ENCODE measurements around the gene DSTN. TPM values are rescaled to one million over a fixed set of nuclear protein-coding genes. Genes with fewer than 3 reads are reported as not detected.
A peak's percentile ranks its signal among the peaks of the same experiment; 100 is the strongest.

The DSTN gene
- total and polyA plus RNA-seq, 4 donors = 174 to 405 (median 314) TPM

GRCh38 chr20:17640146-17640874, 70.4 kb downstream of the DSTN start:
- DNase-seq (ENCODE audit: low read depth in 4 of 6, low spot score in 6 of 6) = no peak
- Histone ChIP-seq H3K9me3 (ENCODE audit: control insufficient read depth, insufficient read depth, low read length) (no peaks in the 10 kb centered on the region), H3K27ac (ENCODE audit: low read depth, low read length) (no peak overlapping the region), H3K4me3 (ENCODE audit: low read depth, low read length) (no peak overlapping the region), H3K27me3 (ENCODE audit: control insufficient read depth, insufficient read depth, low read length) (no peaks in the 10 kb centered on the region), H3K4me1 (ENCODE audit: control insufficient read depth, insufficient read depth, low read length) (peaks cover 85% of the 10 kb centered on the region), H3K36me3 (ENCODE audit: control insufficient read depth, insufficient read depth, low read length) (peaks cover 49% of the 10 kb centered on the region)
- WGBS (ENCODE audit: insufficient coverage) = 81% methylated on average over 10 of the region's 12 CpGs

- whole genome bisulfite sequencing (ENCODE audit: insufficient coverage) = 86% methylated on average over 14 of the region's 14 CpGs
- DNase-seq (ENCODE audit: low read depth in 4 of 6, low spot score in 6 of 6) = no peak
- Histone ChIP-seq H3K36me3 (ENCODE audit: control insufficient read depth, insufficient read depth, low read length) (peaks cover 44% of the 10 kb centered on the region), H3K27me3 (ENCODE audit: control insufficient read depth, insufficient read depth, low read length) (no peaks in the 10 kb centered on the region), H3K27ac (ENCODE audit: low read depth, low read length) (no peak overlapping the region), H3K4me1 (ENCODE audit: control insufficient read depth, insufficient read depth, low read length) (peaks cover 85% of the 10 kb centered on the region), H3K4me3 (ENCODE audit: low read depth, low read length) (no peak overlapping the region), H3K9me3 (ENCODE audit: control insufficient read depth, insufficient read depth, low read length) (no peaks in the 10 kb centered on the region)
Measured at GRCh38 chr20:17640875-17641378, 71.1 kb downstream of the DSTN start.

GRCh38 chr20:17641520-17641964, 71.7 kb downstream of the DSTN start:
- Histone ChIP-seq H3K27ac (ENCODE audit: low read depth, low read length) (no peak overlapping the region), H3K4me1 (ENCODE audit: control insufficient read depth, insufficient read depth, low read length) (peaks cover 85% of the 10 kb centered on the region), H3K4me3 (ENCODE audit: low read depth, low read length) (no peak overlapping the region), H3K9me3 (ENCODE audit: control insufficient read depth, insufficient read depth, low read length) (no peaks in the 10 kb centered on the region), H3K36me3 (ENCODE audit: control insufficient read depth, insufficient read depth, low read length) (peaks cover 39% of the 10 kb centered on the region), H3K27me3 (ENCODE audit: control insufficient read depth, insufficient read depth, low read length) (no peaks in the 10 kb centered on the region)
- DNase-seq (ENCODE audit: low read depth in 4 of 6, low spot score in 6 of 6) = no peak
- 88% methylated on average over 18 of the region's 18 CpGs for WGBS (ENCODE audit: insufficient coverage)

- Histone ChIP-seq H3K9me3 (ENCODE audit: control insufficient read depth, insufficient read depth, low read length) (no peaks in the 10 kb centered on the region), H3K4me3 (ENCODE audit: low read depth, low read length) (no peak overlapping the region), H3K27ac (ENCODE audit: low read depth, low read length) (no peak overlapping the region), H3K36me3 (ENCODE audit: control insufficient read depth, insufficient read depth, low read length) (peaks cover 35% of the 10 kb centered on the region), H3K27me3 (ENCODE audit: control insufficient read depth, insufficient read depth, low read length) (no peaks in the 10 kb centered on the region), H3K4me1 (ENCODE audit: control insufficient read depth, insufficient read depth, low read length) (peaks cover 85% of the 10 kb centered on the region)
- WGBS (ENCODE audit: insufficient coverage) = 76% methylated on average over 11 of the region's 11 CpGs
- no peak for DNase-seq (ENCODE audit: low read depth in 4 of 6, low spot score in 6 of 6)
Measured at GRCh38 chr20:17641993-17642392, 72.1 kb downstream of the DSTN start.

GRCh38 chr20:17642404-17643269, 72.8 kb downstream of the DSTN start:
- H3K4me3 ChIP-seq (ENCODE audit: low read depth, low read length) = no peak overlapping the region
- no peak for DNase-seq (ENCODE audit: low read depth in 4 of 6, low spot score in 6 of 6)
- H3K4me1 ChIP-seq (ENCODE audit: control insufficient read depth, insufficient read depth, low read length) = peaks cover 85% of the 10 kb centered on the region
- H3K27me3 ChIP-seq (ENCODE audit: control insufficient read depth, insufficient read depth, low read length) = no peaks in the 10 kb centered on the region
- no peak overlapping the region for H3K27ac ChIP-seq (ENCODE audit: low read depth, low read length)
- H3K36me3 ChIP-seq (ENCODE audit: control insufficient read depth, insufficient read depth, low read length) = peaks cover 35% of the 10 kb centered on the region
- WGBS (ENCODE audit: insufficient coverage) = 86% methylated on average over 19 of the region's 19 CpGs
- H3K9me3 ChIP-seq (ENCODE audit: control insufficient read depth, insufficient read depth, low read length) = no peaks in the 10 kb centered on the region

GRCh38 chr20:17643531-17644188, 73.8 kb downstream of the DSTN start:
- peak overlapping the region; percentile 30 for H3K27ac ChIP-seq (ENCODE audit: low read depth, low read length)
- peaks cover 35% of the 10 kb centered on the region for H3K36me3 ChIP-seq (ENCODE audit: control insufficient read depth, insufficient read depth, low read length)
- no peaks in the 10 kb centered on the region for H3K27me3 ChIP-seq (ENCODE audit: control insufficient read depth, insufficient read depth, low read length)
- H3K4me3 ChIP-seq (ENCODE audit: low read depth, low read length) = no peak overlapping the region
- H3K9me3 ChIP-seq (ENCODE audit: control insufficient read depth, insufficient read depth, low read length) = no peaks in the 10 kb centered on the region
- DNase-seq (ENCODE audit: low read depth in 4 of 6, low spot score in 6 of 6) = peak in 4 of 6 donors; percentile 13 to 81 (median 50)
- WGBS (ENCODE audit: insufficient coverage) = 40% methylated on average over 7 of the region's 10 CpGs
- H3K4me1 ChIP-seq (ENCODE audit: control insufficient read depth, insufficient read depth, low read length) = peaks cover 83% of the 10 kb centered on the region

- no peaks in the 10 kb centered on the region for H3K9me3 ChIP-seq (ENCODE audit: control insufficient read depth, insufficient read depth, low read length)
- 49% methylated on average over 10 of the region's 13 CpGs for WGBS (ENCODE audit: insufficient coverage)
- H3K36me3 ChIP-seq (ENCODE audit: control insufficient read depth, insufficient read depth, low read length) = peaks cover 34% of the 10 kb centered on the region
- DNase-seq (ENCODE audit: low read depth in 4 of 6, low spot score in 6 of 6) = no peak
- no peaks in the 10 kb centered on the region for H3K27me3 ChIP-seq (ENCODE audit: control insufficient read depth, insufficient read depth, low read length)
- no peak overlapping the region for H3K4me3 ChIP-seq (ENCODE audit: low read depth, low read length)
- H3K4me1 ChIP-seq (ENCODE audit: control insufficient read depth, insufficient read depth, low read length) = peaks cover 83% of the 10 kb centered on the region
- H3K27ac ChIP-seq (ENCODE audit: low read depth, low read length) = no peak overlapping the region
Measured at GRCh38 chr20:17644451-17644850, 74.6 kb downstream of the DSTN start.

GRCh38 chr20:17645010-17645409, 75.1 kb downstream of the DSTN start:
- 94% methylated on average over 6 of the region's 14 CpGs for WGBS (ENCODE audit: insufficient coverage)
- Histone ChIP-seq H3K27ac (ENCODE audit: low read depth, low read length) (no peak overlapping the region), H3K9me3 (ENCODE audit: control insufficient read depth, insufficient read depth, low read length) (no peaks in the 10 kb centered on the region), H3K36me3 (ENCODE audit: control insufficient read depth, insufficient read depth, low read length) (peaks cover 29% of the 10 kb centered on the region), H3K4me3 (ENCODE audit: low read depth, low read length) (no peak overlapping the region), H3K4me1 (ENCODE audit: control insufficient read depth, insufficient read depth, low read length) (peaks cover 88% of the 10 kb centered on the region), H3K27me3 (ENCODE audit: control insufficient read depth, insufficient read depth, low read length) (no peaks in the 10 kb centered on the region)
- DNase-seq (ENCODE audit: low read depth in 4 of 6, low spot score in 6 of 6) = no peak

- 92% methylated on average over 6 of the region's 10 CpGs for WGBS (ENCODE audit: insufficient coverage)
- no peak overlapping the region for H3K4me3 ChIP-seq (ENCODE audit: low read depth, low read length)
- H3K27ac ChIP-seq (ENCODE audit: low read depth, low read length) = peak overlapping the region; percentile 19
- DNase-seq (ENCODE audit: low read depth in 4 of 6, low spot score in 6 of 6) = no peak
- H3K4me1 ChIP-seq (ENCODE audit: control insufficient read depth, insufficient read depth, low read length) = peaks cover 89% of the 10 kb centered on the region
- H3K27me3 ChIP-seq (ENCODE audit: control insufficient read depth, insufficient read depth, low read length) = no peaks in the 10 kb centered on the region
- H3K36me3 ChIP-seq (ENCODE audit: control insufficient read depth, insufficient read depth, low read length) = peaks cover 22% of the 10 kb centered on the region
- H3K9me3 ChIP-seq (ENCODE audit: control insufficient read depth, insufficient read depth, low read length) = no peaks in the 10 kb centered on the region
Measured at GRCh38 chr20:17645546-17646208, 75.8 kb downstream of the DSTN start.
